Measurements from ENCODE around the gene RETREG1.
A peak's percentile ranks its signal among the peaks of the same experiment; 100 is the strongest.
"Not testable (repeated sequence)": the region's sequence is repeated elsewhere in the genome, so short reads cannot be mapped to it uniquely, and the experiment has no call there.

Gene RETREG1

GRCh38 chr5:16455668-16456067 is 161.1 kb downstream of the RETREG1 start:
- no peak for DNase-seq (ENCODE audit: low spot score)

DNA sequence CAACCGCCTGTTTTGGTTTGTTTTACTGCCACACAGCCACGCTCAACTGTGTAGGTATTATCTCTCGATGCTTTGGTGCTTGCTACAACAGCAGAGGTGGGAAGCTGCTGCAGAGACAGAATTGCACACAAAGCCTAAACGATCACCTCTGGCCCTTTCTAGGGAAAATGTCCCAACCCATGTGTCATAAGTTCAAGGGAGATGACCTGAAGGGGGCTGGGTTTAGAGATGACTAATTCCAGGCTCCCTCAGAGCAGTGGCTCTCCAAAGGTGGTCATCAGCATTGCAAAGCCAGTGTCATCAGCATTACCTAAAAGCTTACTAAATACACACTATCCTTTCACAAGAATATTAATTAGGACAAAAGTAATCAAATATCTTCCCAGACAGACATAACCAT is 162.1 kb downstream of the RETREG1 start:
- DNase-seq (ENCODE audit: low spot score) = no peak

GRCh38 chr5:16453609-16454008 is 163.2 kb downstream of the RETREG1 start:
- DNase-seq (ENCODE audit: low spot score) = no peak

GRCh38 chr5:16450163-16450562 is 166.6 kb downstream of the RETREG1 start:
- no peak for DNase-seq (ENCODE audit: low spot score)

DNA sequence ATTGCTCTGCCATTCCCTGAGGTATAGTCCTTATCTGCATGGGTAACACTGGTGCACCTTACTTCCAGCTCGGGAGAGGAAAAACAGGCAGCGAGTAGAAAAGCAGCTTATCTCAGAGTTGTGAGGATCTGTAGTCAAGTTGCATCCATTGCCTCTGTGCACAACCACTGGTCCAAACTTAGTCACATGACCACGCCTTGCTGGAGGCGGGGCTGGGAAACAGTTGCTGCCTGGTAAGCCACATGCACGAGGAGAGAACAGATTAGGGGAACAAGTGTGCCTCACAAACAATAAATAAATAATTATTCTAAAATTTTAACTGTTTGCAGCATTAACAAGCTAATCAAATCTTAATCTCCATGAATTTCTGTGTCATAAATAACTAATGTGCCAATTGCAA is 169.8 kb downstream of the RETREG1 start:
- no peak for DNase-seq (ENCODE audit: low spot score)

- peak; percentile 17 for DNase-seq (ENCODE audit: low spot score)
Observed at GRCh38 chr5:16437977-16438376, 178.8 kb downstream of the RETREG1 start.

DNA sequence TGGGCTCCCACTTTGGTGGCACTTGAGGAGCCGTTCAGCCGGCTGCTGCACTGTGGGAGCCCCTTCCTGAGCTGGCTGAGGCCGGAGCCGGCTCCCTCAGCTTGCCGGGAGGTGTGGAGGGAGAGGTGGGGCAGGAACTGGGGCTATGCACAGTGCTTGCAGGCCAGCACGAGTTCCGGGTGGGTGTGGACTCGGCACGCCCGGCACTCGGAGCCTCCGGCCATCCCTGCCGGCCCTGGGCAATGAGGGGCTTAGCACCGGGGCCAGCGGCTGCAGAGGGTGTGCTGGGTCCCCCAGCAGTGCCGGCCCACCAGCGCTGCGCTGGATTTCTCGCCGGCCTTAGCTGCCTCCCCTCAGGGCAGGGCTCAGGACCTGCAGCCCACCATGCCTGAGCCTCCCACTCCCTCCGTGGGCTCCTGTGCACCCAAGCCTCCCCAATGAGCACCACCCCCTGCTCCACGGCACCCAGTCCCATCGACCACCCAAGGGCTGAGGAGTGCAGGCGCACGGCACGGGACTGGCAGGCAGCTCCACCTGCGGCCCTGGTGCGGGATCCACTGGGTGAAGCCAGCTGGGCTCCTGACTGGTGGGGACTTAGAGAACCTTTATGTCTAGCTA is 180.6 kb downstream of the RETREG1 start:
- DNase-seq (ENCODE audit: low spot score) = not testable (repeated sequence)

DNA sequence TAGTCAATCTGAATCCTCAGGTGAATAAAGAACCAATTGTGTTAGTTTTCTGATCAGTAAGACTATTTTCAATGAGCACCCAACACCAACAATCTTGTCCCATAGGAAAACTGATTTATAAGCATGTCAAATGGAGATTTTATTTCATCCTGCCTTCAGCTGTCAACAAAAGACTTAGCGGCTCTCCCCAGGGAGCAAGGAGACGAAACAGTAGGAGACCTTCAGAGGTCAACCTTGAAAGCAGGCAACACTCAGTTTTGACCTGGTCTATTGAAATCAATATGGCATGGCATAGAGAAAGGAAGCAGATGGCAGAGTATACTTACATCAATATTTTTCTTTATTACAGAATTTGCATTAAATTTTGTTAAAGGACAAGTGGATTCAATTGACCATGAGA is 185.3 kb downstream of the RETREG1 start:
- no peak for DNase-seq (ENCODE audit: low spot score)

- DNase-seq (ENCODE audit: low spot score) = no peak
Observed at GRCh38 chr5:16430349-16431089, 186.3 kb downstream of the RETREG1 start.

DNA sequence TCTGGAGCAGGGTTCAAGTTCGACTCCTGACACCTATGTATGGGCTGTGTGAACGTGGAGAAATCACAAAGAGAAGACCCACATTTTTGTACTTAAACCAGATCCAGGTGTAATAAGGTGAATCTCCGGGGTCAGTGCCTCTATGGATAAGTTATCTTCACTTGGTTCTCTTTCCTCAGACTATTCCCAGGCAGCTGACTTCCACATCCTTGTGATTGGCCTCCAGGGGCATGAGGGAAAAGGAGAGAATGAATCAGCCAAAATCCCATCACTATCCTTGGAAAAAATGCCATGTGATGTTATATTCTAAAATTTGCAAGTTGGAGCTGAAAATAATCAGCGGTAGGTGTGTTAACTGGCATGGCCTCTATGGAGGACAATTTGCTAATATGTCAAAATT is 188.4 kb downstream of the RETREG1 start:
- no peak for DNase-seq (ENCODE audit: low spot score)

DNA sequence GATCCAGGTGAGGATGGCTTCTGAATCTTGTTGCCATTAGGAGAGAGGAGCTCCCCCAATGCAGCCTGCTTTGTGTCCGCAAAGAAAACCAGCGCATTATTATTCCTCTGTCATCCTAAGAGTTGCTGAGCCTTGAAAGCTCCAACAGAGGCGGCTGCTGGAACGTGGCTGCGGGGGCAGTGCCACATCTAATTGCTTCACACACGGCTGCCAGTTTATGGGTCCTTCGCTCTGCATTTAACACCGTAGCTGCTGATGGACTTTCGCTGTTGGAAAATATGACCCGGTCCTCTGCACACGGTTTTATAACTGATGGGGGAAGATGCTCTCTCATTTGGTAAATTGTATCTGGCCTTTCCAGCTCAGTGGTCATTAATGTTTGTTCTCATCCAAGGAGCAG is 189.2 kb downstream of the RETREG1 start:
- no peak for DNase-seq (ENCODE audit: low spot score)

Measured in GM03348 (cell line).